Measurements from ENCODE around the gene BRD4.

GRCh38 chr19:15252398-15253018 lies 79.8 kb downstream of the BRD4 start:
- no peak for TF ChIP-seq POLR2A (IDR thresholded peaks at IDR 0.05)
- peak; percentile 15 to 52 (median 38) for TF ChIP-seq CTCF (IDR thresholded peaks at IDR 0.05)

Measured in tibial nerve (tissue), 3 donors.